Adrenal gland (tissue), 5 donors: ENCODE measurements around the gene ORC4.

ENCODE experiments used
- CTCF ChIP-seq, 6 experiments: fragments of 450-650 bp in 4 of 6; fragments of 200-600 bp in 2 of 6; sonication (generic) in 1 of 6; IDR thresholded peaks; 1 replicate in 5 of 6; 2 replicates in 1 of 6; pipeline versions ENCODE4 v1.5.1 to v1.8.0; 2016 to 2021; ENCODE audit warnings: antibody characterized with exemption in 6 of 6, mild to moderate bottlenecking in 2 of 6, moderate library complexity in 1 of 6
- POLR2A ChIP-seq, 2 donors: fragments of 450-650 bp; IDR thresholded peaks; one replicate each; pipeline ENCODE4 v1.6.1; 2017; ENCODE audit warnings: antibody characterized with exemption in 2 of 2, mild to moderate bottlenecking in 2 of 2, moderate library complexity in 1 of 2
- donor health status: DM: no; HTN: no; CAD: no.

DNA sequence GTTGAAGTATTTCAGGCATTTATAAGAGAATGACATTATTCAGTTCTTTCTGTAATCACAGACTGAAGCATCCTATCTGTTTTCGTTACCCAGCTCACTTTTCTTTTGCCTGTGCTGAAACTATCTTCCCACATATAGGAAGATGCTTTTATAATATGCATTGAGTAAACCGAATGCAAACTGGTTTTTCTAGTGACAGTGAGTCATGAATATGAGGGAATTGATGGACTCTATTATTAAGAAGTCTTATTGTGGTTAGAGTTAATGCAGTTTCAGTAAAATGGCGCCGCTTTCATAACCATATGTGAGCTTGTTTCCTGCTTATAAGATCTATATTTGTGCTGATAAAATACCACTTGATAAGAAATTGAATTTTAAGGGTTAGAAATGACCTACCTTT is 116.5 kb downstream of the ORC4 start:
- TF ChIP-seq CTCF (IDR thresholded peaks at IDR 0.05) (no peak), POLR2A (IDR thresholded peaks at IDR 0.05) (no peak)
